ENCODE results near the gene PTER. TPM values are rescaled to one million over a fixed set of nuclear protein-coding genes. Genes with fewer than 3 reads are reported as not detected.

PTER gene
- total and polyA plus RNA-seq, 2 of the 4 experiments (the other 2 are of a cell fraction), result 1.9 to 5.0 TPM

DNA sequence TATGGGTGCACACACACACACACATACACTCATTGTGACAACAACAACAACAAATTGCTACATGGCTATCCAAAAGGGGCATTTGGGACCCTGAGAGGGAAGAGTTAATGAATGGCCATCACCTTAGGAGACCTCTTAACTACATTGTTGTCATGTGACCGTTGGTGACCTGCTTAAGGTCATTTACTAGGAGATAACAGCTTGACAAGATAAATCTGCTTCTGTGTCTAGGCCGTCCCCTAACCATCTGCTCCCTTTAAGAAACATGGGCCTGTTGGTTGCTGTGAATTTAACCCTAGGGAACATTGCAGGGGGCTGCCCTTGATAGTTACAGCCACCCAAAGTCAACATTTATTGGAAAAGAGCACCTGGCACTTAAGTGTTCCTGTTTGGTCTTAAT, 55.1 kb downstream of the PTER start:
- no peak overlapping the region for H2AFZ ChIP-seq (replicated peaks; ENCODE audit: low read length, poor library complexity)
- BruUV-seq (replicated peaks), result no TSS peak
- H2BK20ac ChIP-seq (ENCODE audit: low read depth, low read length), result no peak overlapping the region
- H2BK5ac ChIP-seq (ENCODE audit: low read depth, low read length, poor library complexity, severe bottlenecking), result no peak overlapping the region
- WGBS, 2 experiments (ENCODE audit: extremely low coverage in 2 of 2, insufficient read length in 1 of 2), result no CpG with 5 or more reads among the region's 2 CpGs
- no peak overlapping the region for H2AK5ac ChIP-seq (ENCODE audit: low read depth, low read length)
- no peak overlapping the region for H2BK120ac ChIP-seq (ENCODE audit: low read depth, low read length)
- H3K18ac ChIP-seq (ENCODE audit: low read depth, low read length), result no peak overlapping the region
- H3K14ac ChIP-seq (replicated peaks; ENCODE audit: low read depth, low read length), result no peak overlapping the region
- H3K9me3 ChIP-seq (ENCODE audit: control insufficient read depth, insufficient read depth, low read length), result no peaks in the 10 kb centered on the region
- H3K56ac ChIP-seq (ENCODE audit: extremely low read depth, insufficient read depth, low read length), result no peak overlapping the region
- H3K36me3 ChIP-seq (ENCODE audit: control insufficient read depth, insufficient read depth, low read length), result no peaks in the 10 kb centered on the region
- dilution Hi-C loops (cut with HindIII; ENCODE audit: low sequenced_read_pairs, unreplicated experiment) (no loop called here), intact Hi-C loops (cut with micrococcal nuclease) (no loop called here), in situ Hi-C loops (cut with MboI; ENCODE audit: low sequenced_read_pairs) (no loop called here)
- H4K20me1 ChIP-seq (ENCODE audit: insufficient read depth, low read length), result no peaks in the 10 kb centered on the region
- TF ChIP-seq, protein P1, sequence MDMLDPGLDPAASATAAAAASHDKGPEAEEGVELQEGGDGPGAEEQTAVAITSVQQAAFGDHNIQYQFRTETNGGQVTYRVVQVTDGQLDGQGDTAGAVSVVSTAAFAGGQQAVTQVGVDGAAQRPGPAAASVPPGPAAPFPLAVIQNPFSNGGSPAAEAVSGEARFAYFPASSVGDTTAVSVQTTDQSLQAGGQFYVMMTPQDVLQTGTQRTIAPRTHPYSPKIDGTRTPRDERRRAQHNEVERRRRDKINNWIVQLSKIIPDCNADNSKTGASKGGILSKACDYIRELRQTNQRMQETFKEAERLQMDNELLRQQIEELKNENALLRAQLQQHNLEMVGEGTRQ (IDR thresholded peaks at IDR 0.05; ENCODE audit: low read depth, low read length), result no peak
- TF ChIP-seq, protein P2, sequence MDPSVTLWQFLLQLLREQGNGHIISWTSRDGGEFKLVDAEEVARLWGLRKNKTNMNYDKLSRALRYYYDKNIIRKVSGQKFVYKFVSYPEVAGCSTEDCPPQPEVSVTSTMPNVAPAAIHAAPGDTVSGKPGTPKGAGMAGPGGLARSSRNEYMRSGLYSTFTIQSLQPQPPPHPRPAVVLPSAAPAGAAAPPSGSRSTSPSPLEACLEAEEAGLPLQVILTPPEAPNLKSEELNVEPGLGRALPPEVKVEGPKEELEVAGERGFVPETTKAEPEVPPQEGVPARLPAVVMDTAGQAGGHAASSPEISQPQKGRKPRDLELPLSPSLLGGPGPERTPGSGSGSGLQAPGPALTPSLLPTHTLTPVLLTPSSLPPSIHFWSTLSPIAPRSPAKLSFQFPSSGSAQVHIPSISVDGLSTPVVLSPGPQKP (IDR thresholded peaks at IDR 0.05; ENCODE audit: borderline replicate concordance, low read depth, low read length), result no peak
- TF ChIP-seq BHLHE40 (IDR thresholded peaks at IDR 0.05; ENCODE audit: low read depth, low read length) (no peak), SMC3 (IDR thresholded peaks at IDR 0.05; ENCODE audit: low read depth, low read length) (no peak), RAD21 (IDR thresholded peaks at IDR 0.05; ENCODE audit: low read length) (no peak), FOS (IDR thresholded peaks at IDR 0.05; ENCODE audit: low read depth, low read length) (no peak), POLR2A (IDR thresholded peaks at IDR 0.05; ENCODE audit: low read depth, low read length) (no peak), MAFK (IDR thresholded peaks at IDR 0.05; ENCODE audit: low read depth, low read length) (no peak), NFE2L2 (IDR thresholded peaks at IDR 0.05; ENCODE audit: low read depth, low read length) (no peak), RCOR1 (IDR thresholded peaks at IDR 0.05; ENCODE audit: insufficient replicate concordance, low read length) (no peak), MXI1 (IDR thresholded peaks at IDR 0.05; ENCODE audit: borderline replicate concordance, low read depth, low read length) (no peak), RFX5 (IDR thresholded peaks at IDR 0.05; ENCODE audit: low read depth, low read length) (no peak), MAZ (IDR thresholded peaks at IDR 0.05; ENCODE audit: borderline replicate concordance, low read depth, low read length) (no peak), CHD1 (IDR thresholded peaks at IDR 0.05; ENCODE audit: low read depth, low read length) (no peak), CEBPB (IDR thresholded peaks at IDR 0.05; ENCODE audit: low read depth, low read length) (no peak)
- TF ChIP-seq, protein P3, sequence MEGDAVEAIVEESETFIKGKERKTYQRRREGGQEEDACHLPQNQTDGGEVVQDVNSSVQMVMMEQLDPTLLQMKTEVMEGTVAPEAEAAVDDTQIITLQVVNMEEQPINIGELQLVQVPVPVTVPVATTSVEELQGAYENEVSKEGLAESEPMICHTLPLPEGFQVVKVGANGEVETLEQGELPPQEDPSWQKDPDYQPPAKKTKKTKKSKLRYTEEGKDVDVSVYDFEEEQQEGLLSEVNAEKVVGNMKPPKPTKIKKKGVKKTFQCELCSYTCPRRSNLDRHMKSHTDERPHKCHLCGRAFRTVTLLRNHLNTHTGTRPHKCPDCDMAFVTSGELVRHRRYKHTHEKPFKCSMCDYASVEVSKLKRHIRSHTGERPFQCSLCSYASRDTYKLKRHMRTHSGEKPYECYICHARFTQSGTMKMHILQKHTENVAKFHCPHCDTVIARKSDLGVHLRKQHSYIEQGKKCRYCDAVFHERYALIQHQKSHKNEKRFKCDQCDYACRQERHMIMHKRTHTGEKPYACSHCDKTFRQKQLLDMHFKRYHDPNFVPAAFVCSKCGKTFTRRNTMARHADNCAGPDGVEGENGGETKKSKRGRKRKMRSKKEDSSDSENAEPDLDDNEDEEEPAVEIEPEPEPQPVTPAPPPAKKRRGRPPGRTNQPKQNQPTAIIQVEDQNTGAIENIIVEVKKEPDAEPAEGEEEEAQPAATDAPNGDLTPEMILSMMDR (conservative IDR thresholded peaks at IDR 0.05; ENCODE audit: low read depth, low read length), result no peak
- no peaks in the 10 kb centered on the region for H3K79me1 ChIP-seq (ENCODE audit: low read depth in 1 of 2, low read length in 2 of 2)
- no peak overlapping the region for H2AK9ac ChIP-seq (replicated peaks; ENCODE audit: low read depth, low read length, poor library complexity)
- DNase-seq (no peak), ATAC-seq (ENCODE audit: low read depth) (no peak)
- no peak overlapping the region for H4K5ac ChIP-seq (ENCODE audit: low read depth, low read length)
- ChIA-PET CTCF (no interaction called here), POLR2A (ENCODE audit: unreplicated experiment) (no interaction called here)
- H3K4me1 ChIP-seq (ENCODE audit: control insufficient read depth, insufficient read depth, low read length), result no peaks in the 10 kb centered on the region
- H3K4ac ChIP-seq (ENCODE audit: low read depth, low read length), result no peak overlapping the region
- H3K23ac ChIP-seq (ENCODE audit: low read depth, low read length), result no peak overlapping the region
- H3K27ac ChIP-seq (ENCODE audit: insufficient read depth, low read length), result no peak overlapping the region
- H3K4me2 ChIP-seq (ENCODE audit: low read depth, low read length), result no peak overlapping the region
- no peaks in the 10 kb centered on the region for H3K27me3 ChIP-seq (ENCODE audit: control insufficient read depth, insufficient read depth, low read length)
- no peak overlapping the region for H3K4me3 ChIP-seq (ENCODE audit: insufficient read depth, low read depth, low read length)
- H4K91ac ChIP-seq (ENCODE audit: insufficient read depth, low read depth, low read length), result no peak overlapping the region
- no peak overlapping the region for H4K8ac ChIP-seq (ENCODE audit: low read depth in 2 of 2, low read length in 2 of 2)
- no peaks in the 10 kb centered on the region for H3K9me1 ChIP-seq (ENCODE audit: insufficient read depth, low read length)
- no peak overlapping the region for H3K9ac ChIP-seq (ENCODE audit: low read depth, low read length)
- no peak overlapping the region for H2BK15ac ChIP-seq (ENCODE audit: low read depth, low read length)
